Astrocyte of the cerebellum (primary cell): ENCODE measurements around the gene UBA1.

Source experiments
- DNase-seq: peaks from one replicate; pipeline ENCODE4 v3.0.0-alpha.2; 2011; ENCODE audit warnings: low read depth
- H3K4me3 ChIP-seq: 2 replicates; pipeline ENCODE4 v1.5.1; 2011; ENCODE audit warnings: mild to moderate bottlenecking, low read depth, low read length, moderate library complexity
- in situ Hi-C: cut with HindIII; loops from 2 replicates; pipeline ENCODE4 v1.10.0; 2017; ENCODE audit warnings: low sequenced_read_pairs
- TF ChIP-seq, protein P1 (sequence below): IDR thresholded peaks from 2 replicates; pipeline ENCODE4 v1.5.1; 2012; ENCODE audit warnings: low read length, low read depth, moderate library complexity, mild to moderate bottlenecking; ENCODE audit errors: missing control alignments

The UBA1 gene

DNA sequence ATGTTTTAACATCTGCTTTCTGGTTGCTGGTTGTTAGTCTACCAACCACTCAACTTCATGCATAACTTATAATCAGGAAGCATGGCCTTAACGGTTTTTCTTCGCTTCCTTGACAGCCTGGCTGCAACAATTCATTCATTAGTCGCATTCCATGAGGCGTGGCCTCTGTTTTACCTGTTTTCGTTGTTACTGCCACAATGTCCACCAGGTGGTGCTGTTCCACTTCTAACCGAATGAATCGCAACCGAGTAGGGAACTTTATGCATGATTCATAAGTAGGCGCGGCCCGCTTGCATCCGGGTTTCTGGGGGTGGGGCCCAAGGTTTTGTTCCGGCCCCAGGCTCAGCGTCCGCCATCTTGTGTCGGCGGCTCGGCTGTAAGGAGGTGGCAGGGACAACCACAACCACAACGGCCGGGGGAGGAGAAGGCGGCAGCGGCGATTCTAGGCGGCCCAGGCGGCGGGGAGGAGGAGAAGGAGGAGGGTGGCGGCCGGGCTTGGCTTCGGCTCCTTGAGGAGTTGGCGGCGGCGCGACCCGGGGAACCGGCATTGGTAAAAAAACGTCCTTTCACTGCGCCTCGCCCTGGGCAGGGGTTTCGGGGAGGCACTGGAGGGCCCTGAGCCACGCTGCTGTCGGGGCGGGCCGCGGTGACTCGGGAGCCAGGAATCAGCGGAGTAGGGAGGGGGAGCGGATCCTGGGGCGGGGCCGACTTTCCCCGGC is at the start of gene UBA1:
UBA1 (plus strand) TSS at position 355 of the 719 bp plus-strand sequence. CDS start 4,974 bp downstream, outside the sequence.
- H3K4me3 ChIP-seq: peak within 1 kb of the TSS; percentile 93
- TF ChIP-seq, protein P1, sequence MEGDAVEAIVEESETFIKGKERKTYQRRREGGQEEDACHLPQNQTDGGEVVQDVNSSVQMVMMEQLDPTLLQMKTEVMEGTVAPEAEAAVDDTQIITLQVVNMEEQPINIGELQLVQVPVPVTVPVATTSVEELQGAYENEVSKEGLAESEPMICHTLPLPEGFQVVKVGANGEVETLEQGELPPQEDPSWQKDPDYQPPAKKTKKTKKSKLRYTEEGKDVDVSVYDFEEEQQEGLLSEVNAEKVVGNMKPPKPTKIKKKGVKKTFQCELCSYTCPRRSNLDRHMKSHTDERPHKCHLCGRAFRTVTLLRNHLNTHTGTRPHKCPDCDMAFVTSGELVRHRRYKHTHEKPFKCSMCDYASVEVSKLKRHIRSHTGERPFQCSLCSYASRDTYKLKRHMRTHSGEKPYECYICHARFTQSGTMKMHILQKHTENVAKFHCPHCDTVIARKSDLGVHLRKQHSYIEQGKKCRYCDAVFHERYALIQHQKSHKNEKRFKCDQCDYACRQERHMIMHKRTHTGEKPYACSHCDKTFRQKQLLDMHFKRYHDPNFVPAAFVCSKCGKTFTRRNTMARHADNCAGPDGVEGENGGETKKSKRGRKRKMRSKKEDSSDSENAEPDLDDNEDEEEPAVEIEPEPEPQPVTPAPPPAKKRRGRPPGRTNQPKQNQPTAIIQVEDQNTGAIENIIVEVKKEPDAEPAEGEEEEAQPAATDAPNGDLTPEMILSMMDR: peak; percentile 75
- in situ Hi-C loops: no loop called here
- DNase-seq: peak; percentile 98

DNA sequence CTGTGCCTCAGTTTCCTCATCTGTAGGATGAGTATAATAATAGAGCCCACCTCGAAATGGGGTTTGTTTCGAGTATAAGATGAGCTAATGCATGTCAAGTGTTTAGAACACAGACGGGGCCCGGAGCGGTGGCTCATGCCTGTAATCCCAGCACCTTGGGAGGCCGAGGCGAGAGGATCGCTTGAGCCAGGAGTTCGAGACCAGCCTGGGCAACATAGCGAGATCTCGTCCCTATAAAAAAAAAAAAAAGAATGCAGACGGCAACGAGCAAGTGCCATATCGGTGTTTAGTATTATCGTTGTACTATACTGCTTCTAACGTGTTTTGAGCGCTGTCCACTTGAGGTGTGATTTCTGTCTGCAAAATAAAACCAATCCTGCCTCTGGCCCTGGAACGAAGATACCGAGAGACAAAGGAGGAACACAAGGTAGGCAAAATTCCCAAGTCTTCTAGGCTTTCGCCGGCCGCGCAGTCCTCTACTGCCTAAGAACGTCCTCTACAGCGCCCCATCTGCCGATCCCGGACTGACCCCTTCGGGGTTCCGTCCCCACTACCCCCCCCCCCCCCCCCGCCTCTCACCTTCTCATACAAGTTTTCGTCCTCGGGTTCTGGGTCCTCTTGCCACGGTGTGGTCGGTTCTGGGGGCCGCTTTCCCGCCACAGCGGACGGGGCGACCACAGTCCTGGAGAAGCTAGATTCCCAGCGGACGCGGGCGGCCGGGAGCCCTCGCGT is 49.6 kb upstream of the UBA1 start:
- H3K4me3 ChIP-seq: peak overlapping the region; percentile 74
- in situ Hi-C loops: no loop called here
- DNase-seq: no peak
- TF ChIP-seq, protein P1: no peak

DNA sequence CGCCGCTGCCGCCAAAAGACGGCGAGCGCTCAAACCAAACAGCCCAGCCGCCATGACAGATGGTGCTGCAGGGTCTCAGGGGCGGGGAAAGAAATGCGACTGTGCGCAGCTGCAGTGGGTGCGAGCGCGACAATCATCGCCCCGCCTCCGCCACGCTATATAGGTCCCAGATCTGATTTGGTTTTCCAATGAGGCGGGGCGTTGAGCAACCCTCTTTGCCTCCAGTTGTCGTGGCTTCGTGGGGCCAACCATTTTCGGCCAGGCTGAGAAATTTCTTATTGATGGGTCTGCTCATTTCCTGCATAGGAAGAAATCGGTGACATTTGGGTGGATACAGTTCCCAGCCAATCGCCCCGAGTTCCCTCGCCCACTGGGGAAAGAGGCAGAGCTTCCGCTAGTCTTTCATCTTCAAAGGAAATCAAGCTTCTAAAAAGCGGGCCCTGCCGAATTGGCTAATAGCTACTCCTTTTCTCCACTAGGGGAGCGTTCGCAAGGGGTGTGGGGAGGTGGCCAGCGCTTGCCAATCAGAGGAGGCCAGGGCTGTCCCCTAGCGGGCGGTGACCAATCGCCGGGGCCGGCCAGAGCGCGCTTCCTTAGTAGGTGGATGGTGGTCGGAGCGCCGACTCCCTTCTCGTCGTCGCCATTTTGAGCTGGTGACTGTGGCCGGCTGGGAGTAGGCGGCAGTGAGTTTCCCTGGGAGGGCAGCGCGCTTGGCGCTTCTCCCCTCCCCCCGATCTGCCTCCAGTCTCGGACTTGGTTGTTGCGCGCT is 48.8 kb upstream of the UBA1 start, which contains the start of the genes NDUFB11 and RBM10:
NDUFB11 (minus strand) TSS at position 77 of the 769 bp plus-strand sequence; CDS start at position 54, 23 bp downstream.
RBM10 (plus strand) TSS at position 596 of the 769 bp plus-strand sequence. CDS start 2,261 bp downstream, outside the sequence.
- TF ChIP-seq, protein P1: peak; percentile 71
- in situ Hi-C loops: no loop called here
- H3K4me3 ChIP-seq: peak within 1 kb of the TSS; percentile 74
- peak; percentile 88 for DNase-seq

DNA sequence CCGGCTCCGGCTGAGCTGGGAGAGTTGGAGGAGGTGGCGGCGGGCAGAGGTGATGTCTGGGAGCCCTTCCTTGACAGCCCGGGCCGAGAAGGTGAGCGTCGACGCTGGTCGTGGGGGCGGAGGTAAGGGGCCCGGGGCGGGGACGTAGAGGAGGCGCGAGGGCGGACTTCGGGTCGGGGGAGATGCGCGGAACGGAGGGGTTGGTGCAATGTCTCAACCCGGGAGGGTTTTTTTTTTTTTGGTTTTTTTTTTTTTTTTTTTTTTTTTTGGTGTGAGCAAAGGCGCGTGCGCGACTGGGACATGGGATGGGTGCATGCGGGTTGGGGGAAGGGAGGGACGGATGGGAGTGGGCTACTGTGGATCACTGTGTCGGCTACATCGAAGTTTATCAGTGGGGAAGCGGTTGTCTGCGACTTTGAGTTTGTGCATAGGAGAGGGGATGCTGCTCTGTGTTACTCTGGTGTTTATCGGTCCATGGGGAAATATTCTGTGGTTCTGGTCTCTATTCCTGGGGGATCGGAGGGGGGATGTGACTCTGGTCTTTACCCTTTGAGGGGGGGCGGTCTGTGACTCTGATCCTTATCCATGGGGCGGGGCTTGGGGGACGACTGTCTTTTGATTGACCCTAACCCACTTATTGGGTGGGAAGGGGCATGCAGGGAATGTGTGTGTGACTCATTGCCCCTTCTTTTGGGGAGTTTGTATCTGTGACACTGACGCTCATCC is 48.1 kb upstream of the UBA1 start:
- in situ Hi-C loops: no loop called here
- peak overlapping the region; percentile 74 for H3K4me3 ChIP-seq
- DNase-seq: no peak
- TF ChIP-seq, protein P1: no peak

DNA sequence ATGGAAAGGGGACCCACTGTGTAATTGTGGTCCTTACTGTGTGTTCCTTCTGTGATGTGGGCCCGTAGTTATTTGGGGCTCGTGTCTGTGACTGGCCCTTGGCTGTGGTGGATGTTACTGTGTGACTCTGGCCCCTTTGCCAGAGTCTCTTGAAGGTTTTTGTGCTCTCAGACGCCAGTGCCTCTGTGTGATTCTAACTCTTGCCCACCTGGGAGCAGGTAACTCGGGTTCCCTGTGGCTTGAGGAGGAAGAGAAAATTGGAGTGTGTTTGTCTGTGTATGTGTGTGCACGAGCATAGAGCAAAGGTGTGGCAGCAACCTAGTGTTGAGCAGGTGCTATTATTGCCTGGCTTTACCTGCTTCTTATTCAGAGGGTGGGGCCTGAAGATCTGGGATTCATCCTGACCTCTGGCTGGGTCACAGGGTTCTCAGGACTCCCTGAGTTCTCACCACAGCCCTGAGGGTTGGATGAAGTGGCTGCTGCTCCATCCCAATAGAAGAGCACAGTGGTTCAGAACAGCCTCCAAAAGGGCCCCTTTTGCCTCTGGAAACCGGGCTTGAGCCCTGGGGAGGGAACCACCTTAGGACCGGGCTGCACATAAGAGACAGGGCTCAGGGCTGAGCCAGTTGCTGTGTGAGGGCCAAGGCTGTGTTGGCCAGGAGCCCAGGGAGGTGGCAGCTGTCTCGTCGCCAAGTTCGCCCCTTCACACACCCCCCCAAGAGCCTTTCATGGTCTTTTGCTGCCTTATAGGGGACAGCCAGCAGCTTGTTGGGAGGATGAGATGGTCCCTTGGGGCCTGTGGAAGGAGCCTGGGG is 47.3 kb upstream of the UBA1 start:
- in situ Hi-C loops: no loop called here
- TF ChIP-seq, protein P1: no peak
- peak overlapping the region; percentile 74 for H3K4me3 ChIP-seq
- DNase-seq: no peak
